ENCODE data around the gene TCAIM.

GRCh38 chr3:44342176-44342790 is 3.7 kb downstream of the TCAIM start:
- TF ChIP-seq CTCF (IDR thresholded peaks at IDR 0.05) (no peak), ZFX (IDR thresholded peaks at IDR 0.05; ENCODE audit: borderline replicate concordance) (no peak)
